Cerebellar cortex (tissue), 1 donor: ENCODE data around the gene UAP1.
"Not testable (repeated sequence)": the region's sequence is repeated elsewhere in the genome, so short reads cannot be mapped to it uniquely, and the experiment has no call there.

Experiments
- DNase-seq: peaks from one replicate; pipeline ENCODE4 v3.0.0-alpha.2; 2015; ENCODE audit warnings: low spot score

The UAP1 gene

GRCh38 chr1:162565460-162565859, 3.9 kb downstream of the UAP1 start:
- DNase-seq: no peak

- no peak for DNase-seq
Observed at GRCh38 chr1:162566870-162567269, 5.3 kb downstream of the UAP1 start.

GRCh38 chr1:162568802-162569201, 7.3 kb downstream of the UAP1 start:
- DNase-seq: no peak

- DNase-seq: no peak
Observed at GRCh38 chr1:162570718-162571117, 9.2 kb downstream of the UAP1 start.

- DNase-seq: not testable (repeated sequence)
Observed at GRCh38 chr1:162571121-162571520, 9.6 kb downstream of the UAP1 start.

- no peak for DNase-seq
Observed at GRCh38 chr1:162571696-162572095, 10.2 kb downstream of the UAP1 start.

- no peak for DNase-seq
Observed at GRCh38 chr1:162573136-162573535, 11.6 kb downstream of the UAP1 start.

GRCh38 chr1:162578071-162578700, 16.7 kb downstream of the UAP1 start:
- no peak for DNase-seq

- DNase-seq: no peak
Observed at GRCh38 chr1:162578936-162579335, 17.4 kb downstream of the UAP1 start.

- no peak for DNase-seq
Observed at GRCh38 chr1:162580308-162580707, 18.8 kb downstream of the UAP1 start.

GRCh38 chr1:162582901-162583300, 21.4 kb downstream of the UAP1 start:
- DNase-seq: not testable (repeated sequence)

GRCh38 chr1:162585101-162585500, 23.6 kb downstream of the UAP1 start:
- DNase-seq: not testable (repeated sequence)

- peak; percentile 33 for DNase-seq
Observed at GRCh38 chr1:162587347-162587746, 25.8 kb downstream of the UAP1 start.

GRCh38 chr1:162587761-162588260, 26.3 kb downstream of the UAP1 start:
- DNase-seq: no peak

- DNase-seq: no peak
Observed at GRCh38 chr1:162590101-162590500, 28.6 kb downstream of the UAP1 start.

- no peak for DNase-seq
Observed at GRCh38 chr1:162590686-162591085, 29.2 kb downstream of the UAP1 start.

- DNase-seq: no peak
Observed at GRCh38 chr1:162596514-162597170, 35.1 kb downstream of the UAP1 start.

- DNase-seq: no peak
Observed at GRCh38 chr1:162599451-162599850, 37.9 kb downstream of the UAP1 start.

- not testable (repeated sequence) for DNase-seq
Observed at GRCh38 chr1:162603117-162603516, 41.6 kb downstream of the UAP1 start.

- no peak for DNase-seq
Observed at GRCh38 chr1:162605225-162605927, 43.9 kb downstream of the UAP1 start.

- DNase-seq: peak; percentile 77
Observed at GRCh38 chr1:162609306-162609705, 47.8 kb downstream of the UAP1 start.

GRCh38 chr1:162612606-162613400, 51.3 kb downstream of the UAP1 start:
- DNase-seq: no peak
